Duodenal mucosa (tissue), 2 donors: ENCODE results near the gene POLR2F.

Experiments used
- H3K27ac ChIP-seq: one replicate; pipeline ENCODE4 v1.7.0; 2013; ENCODE audit warnings: low read depth, low read length
- H3K27me3 ChIP-seq, 2 donors: one replicate each; pipeline ENCODE4 v1.7.0; 2013; ENCODE audit warnings: low read length in 2 of 2, control low read depth in 1 of 2; ENCODE audit not compliant: insufficient read depth in 2 of 2, control insufficient read depth in 1 of 2
- H3K36me3 ChIP-seq, 2 donors: one replicate each; pipeline ENCODE4 v1.7.0; 2013; ENCODE audit warnings: low read length in 2 of 2, control low read depth in 1 of 2; ENCODE audit not compliant: insufficient read depth in 2 of 2, control insufficient read depth in 1 of 2
- H3K4me1 ChIP-seq, 2 donors: one replicate each; pipeline ENCODE4 v1.7.0; 2013; ENCODE audit warnings: low read length in 2 of 2, control low read depth in 1 of 2; ENCODE audit not compliant: insufficient read depth in 2 of 2, control insufficient read depth in 1 of 2
- H3K4me3 ChIP-seq, 2 donors: one replicate each; pipeline ENCODE4 v1.7.0; 2013; ENCODE audit warnings: low read length in 2 of 2, low read depth in 1 of 2
- H3K9ac ChIP-seq, 2 donors: one replicate each; pipeline ENCODE4 v1.7.0; 2013; ENCODE audit warnings: low read length in 2 of 2, low read depth in 1 of 2
- H3K9me3 ChIP-seq, 2 donors: one replicate each; pipeline ENCODE4 v1.7.0; 2013; ENCODE audit warnings: low read length in 2 of 2, control low read depth in 1 of 2; ENCODE audit not compliant: control insufficient read depth in 1 of 2

The POLR2F gene

DNA sequence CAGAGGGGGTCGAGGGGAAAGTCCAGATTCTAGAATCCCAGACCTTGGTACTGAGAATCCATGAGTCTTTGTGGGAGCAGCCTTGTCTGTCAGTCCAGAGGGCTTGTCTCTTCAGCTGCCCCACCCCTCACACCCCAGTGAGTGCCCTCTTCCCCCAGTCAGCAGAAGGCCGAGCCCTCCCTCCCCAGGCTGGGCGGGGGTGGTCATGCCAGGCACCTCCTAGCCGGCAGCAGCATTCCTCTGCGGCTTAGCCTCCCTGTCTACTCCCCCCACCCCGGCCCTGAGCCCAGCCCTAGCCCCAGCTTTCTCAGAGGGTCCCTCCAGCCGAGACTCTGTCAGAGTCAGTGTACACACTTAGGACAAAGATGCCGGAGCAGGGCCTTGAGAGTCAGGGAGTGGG, 26.3 kb downstream of the POLR2F start:
- no peak overlapping the region for H3K27ac ChIP-seq
- no peak overlapping the region for H3K9ac ChIP-seq
- no peaks in the 10 kb centered on the region for H3K9me3 ChIP-seq
- no peaks in the 10 kb centered on the region for H3K36me3 ChIP-seq
- no peak overlapping the region for H3K4me3 ChIP-seq
- H3K27me3 ChIP-seq = no peaks in the 10 kb centered on the region
- H3K4me1 ChIP-seq = peaks cover 17% of the 10 kb centered on the region in 2 donors

DNA sequence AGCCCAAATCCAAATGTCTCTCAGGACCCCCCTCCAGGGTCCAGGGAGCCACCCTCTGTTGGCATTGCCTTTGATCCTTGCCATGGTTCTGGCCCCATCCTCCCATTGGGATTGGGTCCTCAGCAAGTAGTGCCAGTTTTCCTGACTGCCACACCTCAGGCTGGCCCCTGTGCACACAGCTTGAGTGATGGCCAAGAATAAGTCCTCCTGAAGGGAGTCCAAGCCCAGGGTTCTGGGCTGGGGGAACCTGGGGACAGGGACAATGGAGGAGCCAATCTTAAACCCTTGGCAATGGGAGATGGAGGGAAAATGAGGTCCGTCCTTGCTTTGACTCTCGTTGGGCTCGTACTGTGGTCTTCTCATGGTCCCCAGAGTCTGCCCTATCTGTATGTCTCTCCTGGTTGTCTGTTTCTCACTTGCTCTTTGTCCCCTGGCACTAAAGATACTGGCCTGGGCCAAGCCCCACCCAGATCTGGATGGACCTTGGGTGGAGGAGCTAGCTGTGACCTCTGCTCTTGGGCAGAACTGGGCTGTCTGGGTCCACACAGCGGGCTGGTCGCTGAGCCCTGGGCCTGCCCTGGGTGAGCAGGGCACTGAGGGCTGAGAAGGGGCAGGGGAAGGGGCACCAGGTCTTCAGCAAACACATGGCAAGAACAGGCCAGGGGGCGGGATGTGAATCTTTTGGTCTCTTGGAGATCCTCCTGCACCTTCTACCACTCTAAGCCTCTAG, 27.9 kb downstream of the POLR2F start:
- Histone ChIP-seq H3K4me3 (peak overlapping the region in 1 of 2 donors; percentile 52), H3K27ac (peak overlapping the region; percentile 25), H3K9me3 (no peaks in the 10 kb centered on the region), H3K36me3 (no peaks in the 10 kb centered on the region), H3K4me1 (peaks cover 17% of the 10 kb centered on the region in 2 donors), H3K9ac (no peak overlapping the region), H3K27me3 (no peaks in the 10 kb centered on the region)

DNA sequence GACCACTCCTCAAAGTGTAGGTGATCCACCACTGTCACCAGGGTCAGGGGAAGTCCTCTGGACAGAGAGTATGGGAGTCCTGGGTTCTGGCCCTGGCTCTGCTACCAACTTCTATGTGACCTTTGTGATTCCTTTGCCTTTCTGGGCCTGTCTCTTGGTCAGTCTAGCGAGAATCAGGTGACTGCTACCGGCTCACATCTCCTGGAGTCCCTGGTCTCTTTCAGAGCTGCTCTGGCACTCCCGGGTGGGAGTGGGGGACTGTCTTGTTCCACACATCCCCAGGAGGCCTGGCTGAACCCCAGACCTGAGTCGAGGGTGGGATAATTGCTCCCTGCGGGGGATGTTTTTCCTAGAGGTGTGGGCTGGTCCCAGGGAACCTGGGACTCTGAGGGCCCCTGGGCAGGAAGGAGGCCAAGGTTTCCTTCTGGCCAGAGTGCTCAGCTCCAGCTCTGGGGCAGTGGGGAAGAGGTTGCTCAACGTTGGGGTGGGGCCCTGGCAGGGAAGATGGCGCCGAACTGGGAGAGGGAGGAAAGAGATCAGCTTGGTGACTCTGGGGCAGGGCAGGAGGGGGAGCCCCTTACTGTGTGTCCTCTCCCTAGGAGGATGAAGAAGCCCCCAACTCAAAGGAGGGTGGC, 28.8 kb downstream of the POLR2F start:
- H3K27me3 ChIP-seq = no peaks in the 10 kb centered on the region
- no peak overlapping the region for H3K9ac ChIP-seq
- H3K9me3 ChIP-seq = no peaks in the 10 kb centered on the region
- no peak overlapping the region for H3K27ac ChIP-seq
- H3K4me3 ChIP-seq = peak overlapping the region in 1 of 2 donors; percentile 52
- no peaks in the 10 kb centered on the region for H3K36me3 ChIP-seq
- H3K4me1 ChIP-seq = peaks cover 17% of the 10 kb centered on the region in 2 donors

DNA sequence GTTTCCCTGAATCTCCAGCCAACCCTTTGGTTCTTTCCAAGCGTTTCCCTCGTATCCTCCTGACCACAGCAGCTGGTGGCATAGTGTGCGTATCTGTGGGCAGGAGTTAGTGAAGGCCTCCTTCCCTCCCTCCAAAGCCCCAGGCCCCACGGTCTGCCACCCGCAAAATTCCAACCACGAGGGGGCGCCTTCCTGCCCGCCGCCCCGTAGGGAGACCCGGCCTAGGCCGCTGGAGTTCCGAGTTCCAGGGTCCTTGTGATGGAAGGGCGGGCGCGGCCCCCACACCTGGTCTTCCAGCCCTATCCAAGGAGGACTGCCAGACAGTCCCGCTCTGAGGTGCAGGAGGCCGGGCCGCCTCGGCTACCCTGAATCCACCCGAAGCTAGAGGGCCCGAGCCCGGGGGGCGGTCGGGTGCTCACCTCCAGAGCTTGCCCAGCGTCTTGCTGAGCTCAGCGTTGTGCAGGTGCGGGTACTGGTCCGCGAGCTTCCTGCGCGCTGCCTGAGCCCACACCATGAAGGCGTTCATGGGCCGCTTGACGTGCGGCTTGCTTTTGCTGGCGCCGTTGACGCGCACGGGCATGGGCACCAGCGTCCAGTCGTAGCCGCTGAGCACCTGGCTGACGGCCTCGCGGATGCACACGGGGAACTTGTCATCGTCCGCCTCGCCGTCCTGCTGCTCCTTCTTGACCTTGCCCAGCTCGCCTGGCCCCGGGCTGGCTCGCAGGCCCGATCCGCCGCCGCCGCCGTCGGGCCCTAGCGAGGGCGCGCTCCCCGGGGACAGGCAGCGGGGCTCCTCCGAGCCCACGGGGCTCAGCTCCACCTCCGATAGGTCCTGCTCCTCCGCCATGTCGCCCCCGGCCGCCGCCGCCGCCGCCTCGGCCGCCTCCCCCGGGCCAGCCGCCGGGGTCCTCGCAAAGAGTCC, 29.7 kb downstream of the POLR2F start:
- Histone ChIP-seq H3K4me1 (peaks cover 17% of the 10 kb centered on the region in 2 donors), H3K27me3 (no peaks in the 10 kb centered on the region), H3K4me3 (no peak overlapping the region), H3K27ac (no peak overlapping the region), H3K36me3 (no peaks in the 10 kb centered on the region), H3K9me3 (no peaks in the 10 kb centered on the region), H3K9ac (no peak overlapping the region)

DNA sequence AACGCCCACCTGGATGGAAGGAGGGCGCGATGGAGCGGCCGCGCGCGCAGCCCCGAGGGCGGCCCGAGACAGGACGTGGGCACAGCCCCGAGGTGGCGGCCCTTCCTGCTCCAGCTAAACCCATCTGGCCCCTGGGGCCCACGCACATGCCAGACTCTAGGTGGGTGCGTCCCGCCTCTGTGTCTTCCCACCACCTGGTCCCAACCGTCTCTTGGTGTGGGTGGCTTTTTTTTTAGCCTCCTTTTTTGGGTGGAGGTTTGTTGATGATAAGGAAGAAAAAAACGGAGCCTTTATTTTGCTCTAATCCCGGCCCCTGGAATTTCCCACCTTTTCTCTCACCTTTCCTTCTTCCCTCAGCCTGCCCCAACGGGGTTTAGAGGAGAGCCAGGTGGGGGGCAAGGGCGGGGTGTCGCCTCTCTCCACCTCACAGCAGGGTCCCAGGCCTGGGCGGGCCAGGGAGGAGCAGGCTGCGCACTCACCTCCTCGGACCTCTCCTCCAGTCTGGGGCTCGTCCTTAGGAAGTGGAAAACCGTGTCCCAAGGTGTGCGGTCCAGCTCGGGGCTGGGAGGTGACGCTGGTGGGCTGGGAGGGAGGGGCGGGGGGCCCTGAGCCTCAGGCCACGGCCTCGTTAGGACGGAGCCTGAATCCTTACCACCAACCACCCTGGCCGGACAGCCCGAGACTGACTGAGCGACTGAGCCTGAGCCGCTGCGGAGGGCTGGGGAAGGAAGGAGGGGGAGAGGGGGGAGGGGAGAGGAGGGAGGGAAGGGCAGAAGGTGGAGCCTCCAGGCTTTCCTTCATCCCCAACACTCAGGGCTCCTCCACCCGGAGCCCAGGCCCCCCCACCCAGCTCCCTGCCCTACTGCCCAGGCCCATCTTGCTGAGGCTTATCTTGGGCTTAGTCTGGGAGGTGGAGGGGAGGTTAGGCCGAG, 30.6 kb downstream of the POLR2F start, which contains the start of gene SOX10:
TSS of gene SOX10 (minus strand) at position 696 of the 932 bp plus-strand sequence. CDS start 771 bp downstream, outside the sequence.
- H3K9me3 ChIP-seq = no peaks in the 10 kb centered on the region
- H3K9ac ChIP-seq = no peak within 1 kb of the TSS
- H3K27ac ChIP-seq = no peak within 1 kb of the TSS
- peaks cover 17% of the 10 kb centered on the region in 2 donors for H3K4me1 ChIP-seq
- no peaks in the 10 kb centered on the region for H3K36me3 ChIP-seq
- H3K27me3 ChIP-seq = no peaks in the 10 kb centered on the region
- no peak within 1 kb of the TSS for H3K4me3 ChIP-seq

DNA sequence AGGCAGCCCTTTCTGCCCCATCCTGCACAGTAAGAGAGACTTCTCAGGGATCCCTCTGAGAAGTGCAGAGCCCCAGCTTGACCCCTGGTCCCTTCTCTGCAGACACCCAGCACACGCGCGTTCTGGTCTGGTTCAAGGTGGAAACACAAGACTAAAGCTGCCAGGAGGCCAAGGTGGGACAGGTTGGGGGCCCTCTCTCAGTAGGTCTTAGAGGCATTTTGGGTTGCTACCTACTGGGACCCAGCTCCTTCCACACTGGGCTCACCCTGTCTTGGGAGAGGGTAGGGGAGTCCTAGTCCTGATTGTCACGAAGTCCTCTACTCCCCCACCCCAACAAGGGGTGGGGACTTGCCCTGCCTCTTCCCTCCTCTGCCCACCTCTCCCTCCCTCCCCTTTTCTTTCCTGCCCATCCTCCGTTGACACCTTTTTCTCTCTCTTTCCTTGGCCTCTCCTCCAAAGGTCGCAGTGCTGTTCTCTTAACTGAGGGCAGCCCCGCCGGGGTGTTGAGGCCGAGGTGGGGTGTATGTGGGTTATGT, 31.6 kb downstream of the POLR2F start:
- Histone ChIP-seq H3K36me3 (no peaks in the 10 kb centered on the region), H3K4me3 (no peak overlapping the region), H3K27me3 (no peaks in the 10 kb centered on the region), H3K27ac (no peak overlapping the region), H3K9ac (no peak overlapping the region), H3K4me1 (peaks cover 17% of the 10 kb centered on the region in 2 donors), H3K9me3 (no peaks in the 10 kb centered on the region)

DNA sequence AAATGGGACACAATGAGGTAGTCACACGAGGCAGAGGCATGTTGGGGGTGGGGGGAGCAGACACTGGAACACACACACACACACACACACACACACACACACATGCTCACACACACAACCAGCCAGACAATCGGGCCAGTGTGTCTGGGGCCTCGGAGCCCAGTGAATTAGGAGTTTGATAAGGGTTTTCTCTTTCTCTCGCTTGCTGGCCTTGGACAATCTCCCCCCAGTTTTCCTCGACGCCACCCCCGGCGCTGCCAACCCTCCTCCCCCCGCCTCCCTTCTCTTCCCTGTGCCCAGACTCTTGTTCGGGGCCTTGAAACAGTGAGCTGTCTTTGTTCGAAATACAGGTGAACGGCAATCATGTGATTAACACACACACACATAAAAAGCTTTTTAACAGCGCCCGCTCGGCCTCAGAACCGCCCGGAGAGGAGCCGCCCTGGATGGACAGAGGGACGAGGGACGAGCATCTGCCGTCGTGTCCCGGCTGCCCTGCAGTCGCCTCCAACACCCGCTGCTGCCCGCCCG, 32.3 kb downstream of the POLR2F start:
- Histone ChIP-seq H3K36me3 (no peaks in the 10 kb centered on the region), H3K9ac (no peak overlapping the region), H3K4me1 (peaks cover 11 to 12% of the 10 kb centered on the region in 2 donors), H3K27ac (no peak overlapping the region), H3K27me3 (no peaks in the 10 kb centered on the region), H3K4me3 (no peak overlapping the region), H3K9me3 (no peaks in the 10 kb centered on the region)

DNA sequence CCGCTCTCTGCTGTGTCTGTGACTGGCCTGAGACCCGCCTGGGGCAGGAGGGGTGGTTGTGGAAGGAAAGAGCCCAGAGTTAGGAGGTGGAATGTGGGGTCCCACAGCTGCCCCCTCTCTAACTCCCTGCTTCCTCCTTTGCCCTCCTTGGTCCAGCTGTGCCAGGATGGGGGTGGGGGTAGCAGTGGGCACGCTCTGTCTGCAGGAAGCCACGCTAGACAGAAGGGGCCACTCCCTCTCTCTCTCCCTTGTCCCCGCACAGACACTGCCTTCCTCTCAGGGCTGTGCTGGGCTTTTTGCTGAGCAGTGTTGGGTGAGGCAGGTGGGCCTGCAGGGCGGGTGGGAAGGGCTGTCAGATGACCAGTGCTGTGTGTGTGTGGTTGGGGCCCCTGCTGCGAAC, 32.9 kb downstream of the POLR2F start:
- no peak overlapping the region for H3K4me3 ChIP-seq
- H3K9ac ChIP-seq = no peak overlapping the region
- no peaks in the 10 kb centered on the region for H3K27me3 ChIP-seq
- peaks cover 5 to 6% of the 10 kb centered on the region in 2 donors for H3K4me1 ChIP-seq
- no peaks in the 10 kb centered on the region for H3K36me3 ChIP-seq
- H3K27ac ChIP-seq = no peak overlapping the region
- no peaks in the 10 kb centered on the region for H3K9me3 ChIP-seq
